GM18867 (cell line): ENCODE measurements around the gene OR10H5.
"Not testable (repeated sequence)": the region's sequence is repeated elsewhere in the genome, so short reads cannot be mapped to it uniquely, and the experiment has no call there.

ENCODE experiments used
- ATAC-seq: cut with Tn5 transposase; IDR thresholded peaks from one replicate; pipeline ENCODE4 v1.9.1; 2021; ENCODE audit warnings: mild to moderate bottlenecking, moderate library complexity; ENCODE audit not compliant: unreplicated experiment

Gene OR10H5

DNA sequence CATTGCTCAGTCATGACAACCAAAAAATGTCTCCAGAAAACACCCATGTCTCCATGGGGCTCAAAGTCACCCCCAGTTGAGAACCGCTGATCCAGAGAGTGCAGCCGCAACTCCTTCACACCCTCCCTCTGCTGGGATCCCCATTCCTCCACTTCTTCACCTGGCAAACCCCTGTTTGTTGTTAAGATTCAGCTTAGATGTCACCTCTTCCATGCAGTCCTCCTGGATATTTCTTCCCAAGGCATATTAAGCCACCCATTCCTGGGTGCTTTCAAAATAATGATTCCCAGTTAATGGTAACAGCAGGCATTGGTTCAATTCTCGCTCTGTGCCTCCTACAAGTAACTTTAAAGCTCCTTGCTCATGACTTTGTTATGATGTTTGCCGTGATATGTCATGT, 24.0 kb downstream of the OR10H5 start:
- no peak for ATAC-seq

- no peak for ATAC-seq
Observed at GRCh38 chr19:15812060-15812722, 24.7 kb downstream of the OR10H5 start.

DNA sequence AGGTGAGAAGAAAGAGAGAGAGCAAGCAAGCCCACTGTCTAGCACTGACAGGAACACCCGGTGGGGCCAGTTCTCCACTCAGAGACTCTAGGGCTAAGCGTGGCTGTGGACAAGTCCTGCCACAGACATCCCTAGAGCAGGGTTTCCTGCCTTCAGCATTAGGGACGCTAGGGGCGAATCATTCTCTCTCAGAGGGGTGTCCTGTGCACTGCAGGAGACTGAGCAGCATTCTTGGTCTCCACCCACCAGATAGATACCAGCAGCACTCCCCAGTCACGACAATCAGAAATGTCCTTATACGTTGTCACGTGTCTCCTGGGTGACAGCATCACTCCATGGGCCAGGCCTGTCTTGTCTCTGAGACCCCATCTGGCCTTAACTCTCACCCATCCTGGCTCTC, 26.5 kb downstream of the OR10H5 start:
- no peak for ATAC-seq

DNA sequence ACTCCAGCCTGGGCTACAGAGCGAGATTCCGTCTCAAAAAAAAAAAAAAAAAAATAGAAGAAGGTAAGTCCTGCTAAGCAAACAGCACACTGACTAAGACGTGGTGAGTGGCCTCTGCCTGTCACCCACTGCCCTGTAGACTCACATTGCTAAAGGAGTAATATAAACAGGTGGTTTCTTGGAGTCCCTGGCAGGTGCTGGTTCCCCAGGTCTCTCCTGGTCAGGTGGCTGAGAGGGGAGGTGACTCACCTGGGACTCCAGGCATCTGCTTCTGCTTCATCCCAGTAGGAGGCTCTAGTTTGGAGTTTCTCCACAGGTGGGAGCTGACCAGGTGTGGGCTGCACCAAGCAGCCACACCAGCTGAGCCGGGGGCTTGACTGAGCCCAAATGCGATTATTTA, 27.8 kb downstream of the OR10H5 start, which contains the start of gene OR10H1:
TSS of gene OR10H1 (minus strand) at position 359 of the 400 bp plus-strand sequence. CDS start 7,627 bp downstream, outside the sequence.
- ATAC-seq = no peak

DNA sequence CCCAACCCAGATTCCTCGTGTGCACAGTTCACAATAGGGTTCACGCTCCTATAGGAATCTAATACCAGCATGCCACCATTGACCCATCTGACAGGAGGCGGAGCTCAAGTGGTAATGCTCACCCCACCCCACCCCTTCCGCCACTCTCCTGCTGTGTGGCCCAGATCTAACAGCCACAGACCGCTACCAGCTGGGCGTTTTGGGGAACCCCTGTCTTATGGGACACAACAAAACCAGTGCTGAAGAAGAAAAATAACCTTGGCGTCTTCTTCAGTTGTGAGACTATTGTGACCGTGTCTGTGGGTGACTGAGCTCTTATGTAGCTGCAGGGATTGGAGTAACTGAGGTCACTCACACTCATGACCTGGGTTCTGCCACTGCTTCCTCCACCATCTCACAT, 33.2 kb downstream of the OR10H5 start:
- no peak for ATAC-seq

DNA sequence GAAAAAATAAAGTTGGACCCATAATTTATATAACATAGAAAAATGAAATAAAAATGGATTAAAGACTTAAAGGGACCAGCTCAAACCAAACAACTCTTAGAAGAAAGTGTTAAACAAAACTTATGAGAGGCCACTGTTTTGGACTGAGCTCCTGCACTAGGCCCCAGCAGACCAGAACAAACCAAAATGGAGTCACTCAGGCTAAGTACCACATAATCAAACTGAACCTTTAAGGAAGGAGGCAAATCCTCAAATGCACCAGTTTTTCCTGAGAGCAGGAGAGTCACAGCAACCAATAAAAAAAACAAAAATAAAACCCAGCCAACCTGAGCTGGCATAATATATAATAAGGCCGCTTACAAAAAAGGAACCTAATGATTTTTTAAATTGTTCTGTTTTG, 38.3 kb downstream of the OR10H5 start:
- no peak for ATAC-seq

GRCh38 chr19:15828121-15828610, 40.7 kb downstream of the OR10H5 start:
- no peak for ATAC-seq

- not testable (repeated sequence) for ATAC-seq
Observed at GRCh38 chr19:15828611-15829305, 41.3 kb downstream of the OR10H5 start.

DNA sequence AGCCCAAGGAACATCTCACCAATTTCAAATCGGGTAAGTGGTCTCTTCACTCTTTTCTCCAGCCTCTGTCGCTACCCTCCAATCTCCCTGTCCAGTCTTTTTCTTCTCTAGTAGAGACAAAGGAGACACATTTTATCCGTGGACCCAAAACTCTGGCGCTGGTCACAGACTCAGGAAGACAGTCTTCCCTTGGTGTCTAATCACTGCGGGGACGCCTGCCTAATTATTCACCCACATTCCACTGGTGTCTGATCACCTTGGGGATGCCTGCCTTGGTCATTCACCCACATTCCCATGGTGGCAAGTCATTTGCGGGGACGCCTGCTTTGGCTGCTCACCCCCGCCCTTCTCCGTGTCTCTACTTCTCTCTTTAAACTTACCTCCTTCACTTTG, 41.8 kb downstream of the OR10H5 start:
- no peak for ATAC-seq

DNA sequence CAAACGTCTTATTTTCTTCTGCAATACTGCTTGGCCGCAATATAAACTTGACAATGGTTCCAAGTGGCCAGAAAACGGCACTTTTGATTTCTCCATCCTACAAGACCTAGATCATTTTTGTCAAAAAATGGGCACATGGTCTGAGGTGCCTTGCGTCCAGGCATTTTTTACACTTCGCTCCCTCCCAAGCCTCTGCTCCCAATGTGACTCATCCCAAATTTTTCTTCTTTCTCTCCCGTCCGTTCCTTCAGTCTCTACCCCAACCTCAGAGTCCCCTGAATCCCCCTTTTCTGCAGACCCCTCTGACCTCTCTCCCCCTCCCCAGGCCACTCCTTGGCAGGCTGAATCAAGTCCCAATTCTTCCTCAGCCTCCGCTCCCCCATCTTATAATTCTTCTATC, 42.3 kb downstream of the OR10H5 start:
- ATAC-seq = no peak

GRCh38 chr19:15831626-15832025, 44.2 kb downstream of the OR10H5 start:
- ATAC-seq = no peak

DNA sequence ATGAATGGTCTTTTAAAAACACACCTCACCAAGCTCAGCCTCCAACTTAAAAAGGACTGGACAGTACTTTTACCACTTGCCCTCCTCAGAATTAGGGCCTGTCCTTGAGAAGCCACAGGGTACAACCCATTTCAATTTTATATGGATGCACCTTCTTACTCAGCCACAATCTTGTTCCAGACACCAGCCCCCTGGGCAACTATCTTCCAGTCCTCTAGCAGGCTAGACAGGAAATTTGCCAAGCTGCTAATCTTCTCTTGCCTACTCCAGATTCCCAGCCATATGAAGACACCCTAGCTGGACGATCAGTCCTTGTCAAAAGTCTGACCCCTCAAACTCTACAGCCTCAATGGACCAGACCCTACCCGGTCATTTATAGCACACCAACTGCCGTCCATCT, 46.8 kb downstream of the OR10H5 start:
- ATAC-seq = not testable (repeated sequence)

GRCh38 chr19:15835565-15836329, 48.3 kb downstream of the OR10H5 start:
- ATAC-seq = not testable (repeated sequence)

DNA sequence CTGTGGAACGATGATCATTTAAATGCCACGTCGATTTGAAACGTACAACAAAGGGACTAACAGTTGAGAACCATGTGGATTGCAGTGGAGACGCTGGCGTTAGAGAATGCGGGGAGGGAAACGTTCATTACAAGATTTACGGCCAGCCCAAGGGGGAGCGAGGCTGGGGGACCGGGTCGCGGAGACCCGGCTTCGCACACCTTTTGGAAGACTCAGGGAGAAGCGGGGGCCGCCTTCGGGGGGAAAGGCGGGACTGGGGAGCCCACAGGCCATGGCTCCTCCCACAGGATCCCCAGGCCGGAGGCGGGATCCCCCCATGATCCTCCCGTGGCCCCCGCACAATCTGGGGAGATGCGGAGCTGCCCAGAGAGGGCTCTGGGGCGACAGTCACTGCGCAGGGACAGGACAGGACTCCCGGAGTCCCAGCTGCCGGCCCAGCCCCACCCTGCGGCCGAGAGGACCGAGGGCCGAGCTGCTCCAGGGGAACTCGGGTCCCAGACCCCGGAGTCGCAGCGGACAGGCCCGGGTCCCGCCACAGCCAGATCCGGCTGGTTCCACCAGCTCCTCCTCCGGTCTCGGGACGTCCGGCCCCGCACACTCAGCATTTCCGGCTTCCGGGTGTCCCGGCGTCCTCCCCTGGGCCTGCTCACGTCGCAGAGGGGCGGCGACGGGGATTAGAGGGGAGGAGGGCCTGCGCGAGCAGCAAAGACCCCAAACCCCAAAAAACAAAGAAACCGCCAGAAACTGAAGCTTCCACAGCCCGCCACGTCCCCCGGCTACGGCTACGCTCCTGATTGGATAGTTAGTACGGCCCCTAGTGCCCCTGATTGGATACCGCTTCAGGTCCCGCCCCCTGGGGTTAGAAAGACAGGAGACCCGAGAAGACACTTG, 49.1 kb downstream of the OR10H5 start:
- peak; percentile 97 for ATAC-seq

- ATAC-seq = peak; percentile 5
Observed at GRCh38 chr19:15837221-15837731, 49.8 kb downstream of the OR10H5 start.

DNA sequence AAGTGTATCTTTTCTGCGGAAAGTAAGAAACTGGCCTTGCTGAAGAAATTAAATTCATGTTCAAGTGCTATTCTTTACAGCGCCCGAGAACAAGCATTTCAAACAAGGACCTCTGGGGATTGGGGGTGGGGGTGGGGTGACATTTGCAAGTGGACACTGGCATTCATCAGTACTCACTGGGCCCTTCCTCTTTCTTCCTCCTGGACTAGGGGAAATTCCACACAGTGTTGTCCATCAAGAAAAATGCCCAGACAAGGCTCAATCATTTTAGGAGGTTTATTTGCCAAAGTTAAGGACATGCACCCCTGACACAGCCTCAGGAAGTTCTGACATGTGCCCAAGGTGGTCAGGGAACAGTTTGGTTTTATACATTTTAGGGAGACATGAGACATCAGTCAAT, 50.9 kb downstream of the OR10H5 start:
- ATAC-seq = no peak

GRCh38 chr19:15839888-15840287, 52.4 kb downstream of the OR10H5 start:
- ATAC-seq = not testable (repeated sequence)

DNA sequence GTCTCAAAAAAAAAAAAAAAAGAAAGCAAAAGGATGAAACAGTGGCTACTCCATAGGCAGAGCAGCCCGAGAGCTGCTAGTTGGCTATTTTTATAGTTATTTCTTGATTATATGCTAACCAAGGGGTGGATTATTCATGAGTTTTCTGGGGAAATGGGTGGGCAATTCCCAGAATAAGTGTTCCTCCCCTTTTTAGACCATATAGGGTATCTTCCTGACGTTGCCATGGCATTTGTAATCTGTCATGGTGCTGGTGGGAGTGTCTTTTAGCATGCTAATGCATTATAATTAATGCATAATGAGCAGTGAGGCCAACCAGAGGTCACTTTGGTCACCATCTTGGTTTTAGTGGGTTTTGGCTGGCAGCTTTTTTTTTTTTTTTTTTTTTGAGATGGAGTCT, 53.4 kb downstream of the OR10H5 start:
- no peak for ATAC-seq

GRCh38 chr19:15841875-15842569, 54.6 kb downstream of the OR10H5 start:
- no peak for ATAC-seq
